ENCODE measurements around the gene TUT4.

DNA sequence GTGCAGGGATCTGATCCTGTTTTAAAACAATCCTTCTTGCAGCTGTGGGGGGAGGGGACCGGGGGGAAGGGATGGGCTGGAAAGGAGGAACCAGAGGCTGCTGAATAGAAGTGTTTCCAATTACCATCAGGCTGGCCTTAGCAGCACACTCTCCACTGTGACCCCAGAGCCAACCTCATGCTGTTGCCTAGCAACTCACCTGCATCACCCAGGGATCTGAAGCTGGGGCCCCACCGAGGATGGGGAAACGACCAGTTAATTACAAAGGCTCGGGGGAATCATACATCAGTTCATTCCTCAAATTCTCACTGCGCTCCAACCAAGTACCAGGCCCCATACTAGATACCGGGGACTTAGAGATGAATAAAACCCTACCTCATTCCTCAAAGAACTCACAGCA lies 37.4 kb upstream of the TUT4 start:
- TF ChIP-seq, protein P1, sequence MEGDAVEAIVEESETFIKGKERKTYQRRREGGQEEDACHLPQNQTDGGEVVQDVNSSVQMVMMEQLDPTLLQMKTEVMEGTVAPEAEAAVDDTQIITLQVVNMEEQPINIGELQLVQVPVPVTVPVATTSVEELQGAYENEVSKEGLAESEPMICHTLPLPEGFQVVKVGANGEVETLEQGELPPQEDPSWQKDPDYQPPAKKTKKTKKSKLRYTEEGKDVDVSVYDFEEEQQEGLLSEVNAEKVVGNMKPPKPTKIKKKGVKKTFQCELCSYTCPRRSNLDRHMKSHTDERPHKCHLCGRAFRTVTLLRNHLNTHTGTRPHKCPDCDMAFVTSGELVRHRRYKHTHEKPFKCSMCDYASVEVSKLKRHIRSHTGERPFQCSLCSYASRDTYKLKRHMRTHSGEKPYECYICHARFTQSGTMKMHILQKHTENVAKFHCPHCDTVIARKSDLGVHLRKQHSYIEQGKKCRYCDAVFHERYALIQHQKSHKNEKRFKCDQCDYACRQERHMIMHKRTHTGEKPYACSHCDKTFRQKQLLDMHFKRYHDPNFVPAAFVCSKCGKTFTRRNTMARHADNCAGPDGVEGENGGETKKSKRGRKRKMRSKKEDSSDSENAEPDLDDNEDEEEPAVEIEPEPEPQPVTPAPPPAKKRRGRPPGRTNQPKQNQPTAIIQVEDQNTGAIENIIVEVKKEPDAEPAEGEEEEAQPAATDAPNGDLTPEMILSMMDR (IDR thresholded peaks at IDR 0.05): no peak
- no peak for TF ChIP-seq POLR2A (IDR thresholded peaks at IDR 0.05)
